ENCODE results near the gene MDH1B.

The MDH1B gene

DNA sequence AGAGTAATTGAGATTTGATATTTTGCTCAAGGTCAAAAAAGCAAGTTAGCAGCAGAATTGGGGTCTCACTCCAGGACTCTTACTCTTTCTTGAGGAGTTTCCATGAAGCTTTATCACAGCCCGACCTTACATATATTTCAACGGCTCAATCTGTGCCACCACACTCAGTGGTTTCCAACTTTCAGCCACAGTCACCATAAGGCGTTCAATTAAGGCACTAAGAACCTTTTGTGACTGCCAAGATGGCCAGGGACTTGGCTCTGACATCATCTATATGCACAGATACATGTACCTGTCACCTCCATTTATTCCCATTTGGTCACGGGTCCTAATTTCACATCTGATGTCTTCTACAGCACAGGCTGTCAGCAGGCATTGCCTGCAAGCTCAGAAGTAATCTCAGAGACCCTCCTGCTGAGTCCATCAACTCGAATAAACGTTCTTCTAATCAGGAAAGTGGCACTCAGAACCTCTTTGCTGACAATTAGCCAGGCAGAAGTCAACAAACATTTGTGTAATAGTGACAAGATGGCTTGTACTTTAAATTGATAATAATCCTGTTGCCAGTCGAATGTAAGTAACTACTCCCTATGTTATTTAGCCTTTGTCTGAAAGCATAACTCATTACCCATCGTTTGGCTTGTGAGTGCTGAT is 63.0 kb downstream of the MDH1B start:
- Histone ChIP-seq H3K9me3 (ENCODE audit: insufficient read depth, low read length) (no peaks in the 10 kb centered on the region), H2AFZ (ENCODE audit: low read depth, low read length, severe bottlenecking) (no peak overlapping the region), H3K79me2 (ENCODE audit: insufficient read depth, low read length) (no peaks in the 10 kb centered on the region), H3K4me3 (ENCODE audit: insufficient read depth, low read length, poor library complexity, severe bottlenecking) (no peak overlapping the region), H3F3A (ENCODE audit: insufficient read depth) (no peaks in the 10 kb centered on the region), H3K27me3 (ENCODE audit: low read length) (no peaks in the 10 kb centered on the region), H3K4me2 (ENCODE audit: low read depth, low read length, poor library complexity, severe bottlenecking) (no peak overlapping the region), H3K36me3 (ENCODE audit: low read length) (no peaks in the 10 kb centered on the region), H4K20me1 (ENCODE audit: low read depth, low read length) (no peaks in the 10 kb centered on the region), H3K27ac (ENCODE audit: low read depth, low read length) (no peak overlapping the region), H3K9me2 (replicated peaks; ENCODE audit: insufficient read depth, low read length) (no peaks in the 10 kb centered on the region), H3K9ac (ENCODE audit: low read length) (no peak overlapping the region)
- TF ChIP-seq CTCF (IDR thresholded peaks at IDR 0.05; ENCODE audit: insufficient read depth, low read length, poor library complexity, severe bottlenecking) (no peak), EZH2phosphoT487 (conservative IDR thresholded peaks at IDR 0.05; ENCODE audit: low read length) (no peak)

DNA sequence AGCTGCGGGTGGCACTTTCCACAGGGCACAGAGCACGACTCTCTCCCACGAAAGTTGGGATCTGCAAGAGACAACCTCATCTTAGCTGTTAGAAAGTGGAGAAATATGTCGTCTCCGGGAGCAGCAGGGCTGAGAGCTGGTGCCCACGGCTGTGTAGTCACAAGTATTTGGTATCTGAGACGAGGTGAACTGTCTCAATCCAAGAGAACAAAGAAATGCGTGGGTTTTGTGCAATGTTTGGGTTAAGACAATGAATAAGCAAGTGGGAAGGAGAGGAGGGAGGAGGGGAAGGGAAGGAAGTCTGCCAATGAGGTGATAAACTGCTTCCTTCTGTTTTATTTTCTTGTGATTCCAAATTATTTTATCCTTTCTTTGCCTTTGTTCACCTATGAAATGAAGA is 65.0 kb downstream of the MDH1B start:
- no peaks in the 10 kb centered on the region for H3K9me3 ChIP-seq (ENCODE audit: insufficient read depth, low read length)
- TF ChIP-seq CTCF (IDR thresholded peaks at IDR 0.05; ENCODE audit: insufficient read depth, low read length, poor library complexity, severe bottlenecking): no peak
- no peak for TF ChIP-seq EZH2phosphoT487 (conservative IDR thresholded peaks at IDR 0.05; ENCODE audit: low read length)
- no peaks in the 10 kb centered on the region for H3K36me3 ChIP-seq (ENCODE audit: low read length)
- H4K20me1 ChIP-seq (ENCODE audit: low read depth, low read length): no peaks in the 10 kb centered on the region
- no peak overlapping the region for H3K4me3 ChIP-seq (ENCODE audit: insufficient read depth, low read length, poor library complexity, severe bottlenecking)
- H3F3A ChIP-seq (ENCODE audit: insufficient read depth): no peaks in the 10 kb centered on the region
- no peak overlapping the region for H3K9ac ChIP-seq (ENCODE audit: low read length)
- no peak overlapping the region for H3K4me2 ChIP-seq (ENCODE audit: low read depth, low read length, poor library complexity, severe bottlenecking)
- H3K27me3 ChIP-seq (ENCODE audit: low read length): no peaks in the 10 kb centered on the region
- H3K27ac ChIP-seq (ENCODE audit: low read depth, low read length): no peak overlapping the region
- H3K9me2 ChIP-seq (replicated peaks; ENCODE audit: insufficient read depth, low read length): no peaks in the 10 kb centered on the region
- no peak overlapping the region for H2AFZ ChIP-seq (ENCODE audit: low read depth, low read length, severe bottlenecking)
- no peaks in the 10 kb centered on the region for H3K79me2 ChIP-seq (ENCODE audit: insufficient read depth, low read length)

DNA sequence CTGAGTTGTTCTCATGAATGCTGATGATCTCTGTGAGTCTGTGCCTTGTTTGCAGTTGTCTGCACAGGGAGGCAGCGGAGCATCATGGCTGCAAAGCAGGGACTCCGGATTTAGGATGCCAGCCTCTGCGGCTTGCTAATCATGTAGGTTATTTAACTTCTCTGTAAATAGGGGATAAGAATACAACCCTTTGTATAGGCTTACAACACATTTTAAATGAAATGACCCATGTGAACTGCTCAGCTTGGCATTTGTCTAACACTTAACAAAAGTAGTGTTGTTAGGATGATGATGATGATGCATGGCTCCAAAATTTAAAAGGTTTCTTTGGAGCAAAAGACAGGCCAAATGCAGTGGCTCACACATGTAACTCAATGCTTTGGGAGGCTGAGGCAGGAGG is 66.3 kb downstream of the MDH1B start:
- no peaks in the 10 kb centered on the region for H3K27me3 ChIP-seq (ENCODE audit: low read length)
- TF ChIP-seq EZH2phosphoT487 (conservative IDR thresholded peaks at IDR 0.05; ENCODE audit: low read length) (no peak), CTCF (IDR thresholded peaks at IDR 0.05; ENCODE audit: insufficient read depth, low read length, poor library complexity, severe bottlenecking) (no peak)
- no peaks in the 10 kb centered on the region for H3K9me2 ChIP-seq (replicated peaks; ENCODE audit: insufficient read depth, low read length)
- no peak overlapping the region for H3K4me3 ChIP-seq (ENCODE audit: insufficient read depth, low read length, poor library complexity, severe bottlenecking)
- H3K27ac ChIP-seq (ENCODE audit: low read depth, low read length): no peak overlapping the region
- no peak overlapping the region for H3K9ac ChIP-seq (ENCODE audit: low read length)
- no peak overlapping the region for H3K4me2 ChIP-seq (ENCODE audit: low read depth, low read length, poor library complexity, severe bottlenecking)
- H3K36me3 ChIP-seq (ENCODE audit: low read length): no peaks in the 10 kb centered on the region
- H2AFZ ChIP-seq (ENCODE audit: low read depth, low read length, severe bottlenecking): no peak overlapping the region
- H3F3A ChIP-seq (ENCODE audit: insufficient read depth): no peaks in the 10 kb centered on the region
- no peaks in the 10 kb centered on the region for H4K20me1 ChIP-seq (ENCODE audit: low read depth, low read length)
- H3K79me2 ChIP-seq (ENCODE audit: insufficient read depth, low read length): no peaks in the 10 kb centered on the region
- no peaks in the 10 kb centered on the region for H3K9me3 ChIP-seq (ENCODE audit: insufficient read depth, low read length)

All from SU-DHL-6 (cell line).